AG04450 (cell line): ENCODE measurements around the gene TNFRSF11A. TPM values are rescaled to one million over a fixed set of nuclear protein-coding genes. Genes with fewer than 3 reads are reported as not detected.

Experiments
- CTCF ChIA-PET: fragments of 300-600, 350-600 bp; formaldehyde crosslinking; extraction: SDS; loops from one replicate; lab custom pipeline; 2022; ENCODE audit warnings: antibody characterized with exemption, inconsistent platforms; lab: Charles Lee
- POLR2A ChIA-PET: fragments of 350-600 bp; formaldehyde crosslinking; extraction: SDS; loops from one replicate; lab custom pipeline; 2021; ENCODE audit warnings: antibody characterized with exemption, inconsistent platforms; lab: Yijun Ruan, JAX
- DNase-seq: peaks from one replicate; pipeline ENCODE4 v3.0.0-alpha.2; 2011; ENCODE audit warnings: low read depth, low spot score
- H3K27ac ChIP-seq: one replicate; pipeline ENCODE4 v1.5.1; 2012; ENCODE audit warnings: low read depth, low read length, control low read depth
- H3K27me3 ChIP-seq: one replicate; pipeline ENCODE4 v1.6.0; 2012; ENCODE audit warnings: low read length; ENCODE audit not compliant: control insufficient read depth, insufficient read depth
- H3K4me3 ChIP-seq: 2 replicates; pipeline ENCODE4 v1.5.1; 2011; ENCODE audit warnings: mild to moderate bottlenecking, low read depth, low read length, control low read depth
- H3K9me3 ChIP-seq: 2 replicates; pipeline ENCODE4 v1.5.1; 2012; ENCODE audit warnings: low read length; ENCODE audit not compliant: control insufficient read depth, insufficient read depth
- CTCF ChIP-seq: IDR thresholded peaks from 2 replicates; pipeline ENCODE4 v1.5.1; 2011; ENCODE audit warnings: low read depth, low read length, control low read depth, inconsistent platforms
- polyA plus RNA-seq: library from polyadenylated mRNA; depleted of rRNA; stranded (reverse); fragments of >200 nt; gene quantifications from 2 replicates; pipeline ENCODE4 v1.2.3, GENCODE V29; 2011

The TNFRSF11A gene
- polyA plus RNA-seq, 1 experiment = not detected

GRCh38 chr18:62361288-62361687 is 36.2 kb downstream of the TNFRSF11A start:
- ChIA-PET POLR2A (no interaction called here), CTCF (no interaction called here)
- H3K4me3 ChIP-seq = no peak overlapping the region

GRCh38 chr18:62364558-62364957 is 39.4 kb downstream of the TNFRSF11A start:
- TF ChIP-seq CTCF = no peak
- CTCF ChIA-PET = interaction anchor here (0.7 kb wide), 1 partner anchor 61 kb away, joined by 3 read pairs; no protein-coding TSS in a partner anchor
- Histone ChIP-seq H3K27me3 (peaks cover 18% of the 10 kb centered on the region), H3K4me3 (no peak overlapping the region), H3K27ac (no peak overlapping the region), H3K9me3 (no peaks in the 10 kb centered on the region)
- POLR2A ChIA-PET = no interaction called here
- no peak for DNase-seq

More at GRCh38 chr18:62361288-62361687, 36.2 kb downstream of the TNFRSF11A start:
- TF ChIP-seq CTCF = no peak
- no peaks in the 10 kb centered on the region for H3K9me3 ChIP-seq
- no peak for DNase-seq
- no peak overlapping the region for H3K27ac ChIP-seq
- peaks cover 19% of the 10 kb centered on the region for H3K27me3 ChIP-seq

GRCh38 chr18:62365420-62365819 is 40.3 kb downstream of the TNFRSF11A start:
- no peak overlapping the region for H3K4me3 ChIP-seq
- no peak for TF ChIP-seq CTCF
- H3K27ac ChIP-seq = no peak overlapping the region
- POLR2A ChIA-PET = no interaction called here
- CTCF ChIA-PET = no interaction called here
- H3K9me3 ChIP-seq = no peaks in the 10 kb centered on the region
- DNase-seq = no peak
- H3K27me3 ChIP-seq = peaks cover 18% of the 10 kb centered on the region

- CTCF ChIA-PET = no interaction called here
- no peak for TF ChIP-seq CTCF
- no peak for DNase-seq
- no peaks in the 10 kb centered on the region for H3K9me3 ChIP-seq
- no peak overlapping the region for H3K4me3 ChIP-seq
- POLR2A ChIA-PET = no interaction called here
- no peak overlapping the region for H3K27ac ChIP-seq
- H3K27me3 ChIP-seq = peaks cover 11% of the 10 kb centered on the region
Observed at GRCh38 chr18:62366992-62367391, 41.9 kb downstream of the TNFRSF11A start.

- POLR2A ChIA-PET = no interaction called here
- DNase-seq = no peak
- Histone ChIP-seq H3K27ac (no peak overlapping the region), H3K9me3 (no peaks in the 10 kb centered on the region), H3K27me3 (peaks cover 11% of the 10 kb centered on the region), H3K4me3 (no peak overlapping the region)
- CTCF ChIA-PET = interaction anchor here (1.3 kb wide), 1 partner anchor 58 kb away, joined by 4 read pairs; no protein-coding TSS in a partner anchor
- TF ChIP-seq CTCF = no peak
Observed at GRCh38 chr18:62368100-62368499, 43.0 kb downstream of the TNFRSF11A start.
